AG04450 (cell line): ENCODE results near the gene KIAA0825. TPM values are rescaled to one million over a fixed set of nuclear protein-coding genes. Genes with fewer than 3 reads are reported as not detected.

ENCODE experiments used
- CTCF ChIA-PET: fragments of 300-600, 350-600 bp; formaldehyde crosslinking; extraction: SDS; loops from one replicate; lab custom pipeline; 2022; ENCODE audit warnings: antibody characterized with exemption, inconsistent platforms; lab: Charles Lee
- POLR2A ChIA-PET: fragments of 350-600 bp; formaldehyde crosslinking; extraction: SDS; loops from one replicate; lab custom pipeline; 2021; ENCODE audit warnings: antibody characterized with exemption, inconsistent platforms; lab: Yijun Ruan, JAX
- DNase-seq: peaks from one replicate; pipeline ENCODE4 v3.0.0-alpha.2; 2011; ENCODE audit warnings: low read depth, low spot score
- H3K27ac ChIP-seq: one replicate; pipeline ENCODE4 v1.5.1; 2012; ENCODE audit warnings: low read depth, low read length, control low read depth
- H3K27me3 ChIP-seq: one replicate; pipeline ENCODE4 v1.6.0; 2012; ENCODE audit warnings: low read length; ENCODE audit not compliant: control insufficient read depth, insufficient read depth
- H3K4me3 ChIP-seq: 2 replicates; pipeline ENCODE4 v1.5.1; 2011; ENCODE audit warnings: mild to moderate bottlenecking, low read depth, low read length, control low read depth
- H3K9me3 ChIP-seq: 2 replicates; pipeline ENCODE4 v1.5.1; 2012; ENCODE audit warnings: low read length; ENCODE audit not compliant: control insufficient read depth, insufficient read depth
- polyA plus RNA-seq: library from polyadenylated mRNA; depleted of rRNA; stranded (reverse); fragments of >200 nt; gene quantifications from 2 replicates; pipeline ENCODE4 v1.2.3, GENCODE V29; 2011
- TF ChIP-seq, protein P1 (sequence below): IDR thresholded peaks from 2 replicates; pipeline ENCODE4 v1.5.1; 2011; ENCODE audit warnings: low read depth, low read length, control low read depth, inconsistent platforms

The KIAA0825 gene
- polyA plus RNA-seq, 1 experiment, result 2.1 TPM

DNA sequence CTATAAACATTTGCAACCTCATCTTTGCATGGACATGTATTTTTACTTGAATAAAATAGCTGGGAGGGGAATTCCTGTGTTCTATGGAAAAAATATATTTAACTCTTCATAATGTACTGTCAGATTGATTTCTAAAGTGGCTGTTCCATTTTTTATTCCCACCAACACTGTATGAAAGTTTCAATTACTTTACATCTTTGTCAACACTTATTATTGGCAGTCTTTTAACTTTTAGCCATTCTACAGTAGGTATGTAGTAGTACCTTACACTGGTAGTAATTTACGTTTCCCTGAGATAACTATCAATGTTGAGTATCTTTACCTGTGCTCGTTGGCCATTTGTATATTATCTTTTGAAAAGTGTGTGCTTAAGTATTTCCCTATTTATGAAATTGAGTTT lies 429.7 kb downstream of the KIAA0825 start:
- CTCF ChIA-PET, result no interaction called here
- H3K9me3 ChIP-seq, result no peaks in the 10 kb centered on the region
- no peak for DNase-seq
- no peak overlapping the region for H3K4me3 ChIP-seq
- H3K27ac ChIP-seq, result no peak overlapping the region
- POLR2A ChIA-PET, result no interaction called here
- no peaks in the 10 kb centered on the region for H3K27me3 ChIP-seq
- TF ChIP-seq, protein P1, sequence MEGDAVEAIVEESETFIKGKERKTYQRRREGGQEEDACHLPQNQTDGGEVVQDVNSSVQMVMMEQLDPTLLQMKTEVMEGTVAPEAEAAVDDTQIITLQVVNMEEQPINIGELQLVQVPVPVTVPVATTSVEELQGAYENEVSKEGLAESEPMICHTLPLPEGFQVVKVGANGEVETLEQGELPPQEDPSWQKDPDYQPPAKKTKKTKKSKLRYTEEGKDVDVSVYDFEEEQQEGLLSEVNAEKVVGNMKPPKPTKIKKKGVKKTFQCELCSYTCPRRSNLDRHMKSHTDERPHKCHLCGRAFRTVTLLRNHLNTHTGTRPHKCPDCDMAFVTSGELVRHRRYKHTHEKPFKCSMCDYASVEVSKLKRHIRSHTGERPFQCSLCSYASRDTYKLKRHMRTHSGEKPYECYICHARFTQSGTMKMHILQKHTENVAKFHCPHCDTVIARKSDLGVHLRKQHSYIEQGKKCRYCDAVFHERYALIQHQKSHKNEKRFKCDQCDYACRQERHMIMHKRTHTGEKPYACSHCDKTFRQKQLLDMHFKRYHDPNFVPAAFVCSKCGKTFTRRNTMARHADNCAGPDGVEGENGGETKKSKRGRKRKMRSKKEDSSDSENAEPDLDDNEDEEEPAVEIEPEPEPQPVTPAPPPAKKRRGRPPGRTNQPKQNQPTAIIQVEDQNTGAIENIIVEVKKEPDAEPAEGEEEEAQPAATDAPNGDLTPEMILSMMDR, result no peak

GRCh38 chr5:94184870-94185269 lies 433.5 kb downstream of the KIAA0825 start:
- POLR2A ChIA-PET, result no interaction called here
- H3K27ac ChIP-seq, result no peak overlapping the region
- no peaks in the 10 kb centered on the region for H3K27me3 ChIP-seq
- no peaks in the 10 kb centered on the region for H3K9me3 ChIP-seq
- no peak overlapping the region for H3K4me3 ChIP-seq
- CTCF ChIA-PET, result no interaction called here
- DNase-seq, result no peak
- TF ChIP-seq, protein P1, result no peak

- no peak overlapping the region for H3K4me3 ChIP-seq
- H3K27ac ChIP-seq, result no peak overlapping the region
- H3K27me3 ChIP-seq, result no peaks in the 10 kb centered on the region
- ChIA-PET CTCF (interaction anchor here (0.6 to 1.1 kb wide), 2 partner anchors 9 to 199 kb away, joined by 3 read pairs; no protein-coding TSS in a partner anchor), POLR2A (no interaction called here)
- no peaks in the 10 kb centered on the region for H3K9me3 ChIP-seq
- no peak for DNase-seq
- TF ChIP-seq, protein P1, result peak; percentile 31; the same call in 1 of the 2 replicates
Observed at GRCh38 chr5:94181895-94182294, 436.5 kb downstream of the KIAA0825 start.

DNA sequence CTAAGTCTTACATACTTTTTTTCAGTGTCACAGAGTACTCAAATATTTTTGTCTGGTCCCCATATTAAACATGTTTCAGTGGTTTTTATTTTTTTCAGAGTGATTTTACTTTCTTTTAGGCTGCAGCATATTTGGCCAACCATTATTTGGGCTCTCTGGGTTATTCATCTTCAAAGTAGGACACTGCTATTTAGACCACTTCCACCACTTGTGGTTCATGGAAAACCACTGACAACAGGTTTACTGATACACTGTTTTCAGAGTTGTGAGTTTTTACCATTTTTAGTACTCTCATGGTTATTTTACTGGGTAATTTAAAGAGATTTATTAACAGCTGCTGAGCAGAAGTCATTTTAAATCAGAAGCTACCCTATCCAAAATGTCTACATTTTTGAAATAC lies 437.6 kb downstream of the KIAA0825 start:
- no peak for DNase-seq
- ChIA-PET CTCF (no interaction called here), POLR2A (no interaction called here)

GRCh38 chr5:94175912-94176311 lies 442.5 kb downstream of the KIAA0825 start:
- no peak for DNase-seq
- CTCF ChIA-PET, result no interaction called here
- TF ChIP-seq, protein P1, result no peak
- POLR2A ChIA-PET, result no interaction called here
- Histone ChIP-seq H3K27ac (no peak overlapping the region), H3K9me3 (no peaks in the 10 kb centered on the region), H3K4me3 (no peak overlapping the region), H3K27me3 (no peaks in the 10 kb centered on the region)

More for the DNA sequence above, 437.6 kb downstream of the KIAA0825 start:
- H3K9me3 ChIP-seq, result no peaks in the 10 kb centered on the region
- no peaks in the 10 kb centered on the region for H3K27me3 ChIP-seq
- H3K27ac ChIP-seq, result no peak overlapping the region
- no peak overlapping the region for H3K4me3 ChIP-seq
- TF ChIP-seq, protein P1, result no peak
